Sigmoid colon (tissue), 4 donors: ENCODE results near the gene FAM81A.

Source experiments
- CTCF ChIP-seq, 4 experiments: fragments of 450-650 bp in 3 of 4; fragments of 200-600 bp in 1 of 4; IDR thresholded peaks; one replicate each; pipeline ENCODE4 v1.5.1; 2016 to 2019; ENCODE audit warnings: antibody characterized with exemption in 4 of 4, mild to moderate bottlenecking in 3 of 4, moderate library complexity in 2 of 4
- POLR2AphosphoS5 ChIP-seq, 4 donors: sonication (generic); formaldehyde crosslinking; IDR thresholded peaks; one replicate each; pipeline ENCODE4 v1.6.1; 2017; ENCODE audit warnings: antibody characterized with exemption in 4 of 4

DNA sequence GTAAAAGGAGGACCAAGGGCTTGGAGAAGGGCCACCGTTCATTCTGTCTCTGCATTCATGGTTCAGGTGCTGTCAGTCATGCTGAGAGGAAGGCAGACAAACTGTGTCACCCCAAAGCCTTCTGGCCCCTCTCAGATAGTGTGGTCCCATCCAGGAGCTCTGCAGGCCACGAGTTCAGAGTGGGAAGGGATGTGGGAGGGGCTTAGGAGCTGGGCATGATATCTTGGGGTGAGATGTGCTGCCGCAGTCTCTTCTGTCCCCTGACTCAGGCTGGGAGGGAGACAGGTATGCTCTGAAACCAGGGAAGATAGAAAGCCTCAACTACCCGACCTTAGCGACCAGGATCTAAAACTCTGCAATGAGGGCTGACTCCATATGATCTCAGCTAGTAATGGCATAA lies 45.7 kb upstream of the FAM81A start:
- TF ChIP-seq CTCF (IDR thresholded peaks at IDR 0.05) (no peak), POLR2AphosphoS5 (IDR thresholded peaks at IDR 0.05) (no peak)
